ENCODE data around the gene PTH1R.
"Not testable (repeated sequence)": the region's sequence is repeated elsewhere in the genome, so short reads cannot be mapped to it uniquely, and the experiment has no call there.

Gene PTH1R

DNA sequence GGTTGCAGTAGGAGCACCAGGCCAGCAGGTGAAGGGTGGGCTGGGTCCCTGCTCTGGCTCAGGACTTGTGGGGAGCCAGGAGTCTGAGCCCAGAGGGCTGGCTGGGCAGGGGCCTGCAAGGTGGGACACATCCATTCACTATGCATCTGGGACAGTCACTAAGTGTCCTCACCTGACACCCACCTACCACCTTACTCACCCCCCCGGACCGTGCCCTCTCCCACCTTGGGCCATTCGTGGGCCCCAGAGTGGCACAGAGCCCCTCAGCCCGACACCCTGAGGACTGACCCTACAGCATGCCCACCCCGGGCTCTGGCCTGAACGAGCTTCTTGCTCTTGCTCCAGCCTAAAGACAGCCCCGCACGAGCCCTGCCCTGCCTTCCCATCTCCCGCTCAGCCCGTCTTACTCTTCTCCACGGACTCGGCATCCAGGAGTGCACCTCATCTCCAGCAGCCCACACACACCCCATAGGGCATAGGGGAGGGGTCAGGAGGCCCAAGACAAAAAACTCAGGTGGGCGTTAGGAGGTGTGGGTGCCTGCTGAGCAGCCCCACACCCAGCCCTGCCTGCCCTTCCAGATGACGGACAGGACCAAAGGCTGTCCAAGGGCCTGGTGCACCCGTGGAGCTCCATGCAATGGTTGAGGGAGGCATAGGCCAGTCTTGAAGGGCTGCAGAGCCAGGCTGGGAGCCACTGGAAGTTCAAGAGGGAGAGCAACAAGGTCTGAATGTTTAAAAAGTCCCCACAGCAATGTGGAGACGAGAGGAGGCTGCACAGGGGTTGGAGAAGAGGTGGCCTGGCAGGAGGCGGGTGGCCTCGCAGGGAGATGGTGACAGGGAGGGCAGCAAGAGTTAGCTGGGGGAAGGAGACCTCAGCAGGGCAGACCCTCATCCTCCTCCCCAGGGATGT is 27.0 kb downstream of the PTH1R start:
- DNase-seq, result no peak
- intact Hi-C loops (cut with DNase I), result loop anchor here (5.0 kb wide), 1 partner anchor 197 kb away; no protein-coding TSS in a partner anchor

DNA sequence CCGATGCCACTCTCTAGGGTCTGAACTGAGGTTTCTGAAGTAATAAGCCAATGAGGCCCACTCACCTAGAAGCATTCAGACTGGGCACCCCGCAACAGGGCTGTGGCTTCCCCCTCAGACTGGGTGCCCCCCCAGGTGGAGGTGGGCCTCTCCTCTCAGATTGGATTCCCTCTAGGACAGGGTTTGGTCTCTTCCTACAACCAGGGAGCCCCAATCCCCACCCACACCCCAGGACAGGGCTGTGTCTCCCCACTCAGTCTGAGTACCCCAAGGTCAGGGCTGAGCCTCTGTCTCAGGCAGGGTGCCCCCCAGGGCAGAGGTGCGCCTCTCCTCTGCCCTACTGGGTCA is 27.7 kb downstream of the PTH1R start:
- DNase-seq, result no peak
- intact Hi-C loops (cut with DNase I), result loop anchor here (5.0 kb wide), 1 partner anchor 198 kb away; no protein-coding TSS in a partner anchor

DNA sequence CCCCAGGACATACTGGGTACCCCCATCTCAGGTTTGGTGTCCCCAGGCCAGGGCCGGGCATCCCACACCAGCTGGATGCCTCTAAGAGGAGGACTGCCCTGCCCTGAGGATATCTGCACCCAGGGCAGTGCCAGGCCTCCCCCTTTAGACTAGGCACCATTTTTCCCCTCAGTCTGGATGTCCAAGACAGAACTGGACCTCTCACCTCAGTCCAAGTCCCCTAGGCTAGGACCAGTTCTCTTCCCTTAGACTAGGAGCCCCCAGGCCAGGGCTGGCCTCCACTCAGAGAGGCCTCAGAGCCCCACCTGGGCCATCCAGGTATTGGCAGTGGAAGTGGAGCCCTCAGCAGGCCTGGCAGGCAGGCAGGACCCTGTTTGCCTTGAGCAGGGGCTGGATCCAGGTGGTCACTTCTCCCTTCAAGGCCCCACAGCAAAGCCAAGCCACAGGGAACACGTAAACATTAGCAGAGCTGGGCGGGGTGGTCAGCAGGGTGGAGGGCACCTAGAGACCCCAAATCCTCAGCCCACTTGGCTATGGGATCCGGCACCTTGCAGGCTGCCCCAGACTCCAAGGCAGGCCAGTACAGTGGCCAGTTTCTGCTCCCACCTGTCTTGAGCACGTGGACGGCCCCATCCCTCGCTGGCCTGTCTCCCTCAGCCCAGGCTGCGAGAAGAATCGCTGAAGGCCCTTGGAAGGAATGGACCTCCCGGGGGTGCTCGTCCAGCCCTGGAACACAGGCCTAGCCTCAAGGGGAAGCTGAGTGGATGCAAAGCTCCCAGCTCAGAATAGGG is 28.3 kb downstream of the PTH1R start:
- no peak for DNase-seq
- intact Hi-C loops (cut with DNase I), result loop anchor here (5.0 kb wide), 1 partner anchor 199 kb away; no protein-coding TSS in a partner anchor

DNA sequence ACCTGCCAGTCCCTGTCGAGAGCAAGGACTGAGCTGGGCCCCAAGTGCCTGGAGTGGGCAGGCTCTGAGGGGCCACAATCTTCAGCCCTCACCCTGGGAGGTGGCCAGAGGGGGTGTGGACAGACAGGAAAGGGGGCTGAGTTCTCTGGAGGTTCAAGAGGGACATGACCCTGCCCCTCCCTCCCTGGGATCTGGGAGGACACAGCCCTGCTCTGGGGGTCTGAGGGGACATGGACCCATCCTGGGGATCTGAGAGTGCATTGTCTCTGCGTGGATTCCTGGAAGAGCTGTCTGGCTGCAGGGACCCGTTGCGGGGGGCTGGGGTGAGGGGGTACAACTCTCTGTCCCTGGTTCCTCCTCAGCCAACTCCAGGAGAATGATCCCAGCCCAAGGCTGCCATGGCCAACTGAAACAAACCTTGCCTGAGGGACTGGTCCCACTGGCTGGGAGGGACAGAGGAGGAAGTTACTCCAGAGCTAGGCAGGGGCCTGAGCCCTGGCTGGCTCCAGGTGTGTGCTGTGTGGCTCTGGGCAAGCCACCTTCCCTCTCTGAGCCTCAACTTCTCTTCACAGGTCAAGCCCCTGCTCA is 29.0 kb downstream of the PTH1R start:
- intact Hi-C loops (cut with DNase I), result loop anchor here (5.0 kb wide), 1 partner anchor 199 kb away; no protein-coding TSS in a partner anchor
- DNase-seq, result no peak

DNA sequence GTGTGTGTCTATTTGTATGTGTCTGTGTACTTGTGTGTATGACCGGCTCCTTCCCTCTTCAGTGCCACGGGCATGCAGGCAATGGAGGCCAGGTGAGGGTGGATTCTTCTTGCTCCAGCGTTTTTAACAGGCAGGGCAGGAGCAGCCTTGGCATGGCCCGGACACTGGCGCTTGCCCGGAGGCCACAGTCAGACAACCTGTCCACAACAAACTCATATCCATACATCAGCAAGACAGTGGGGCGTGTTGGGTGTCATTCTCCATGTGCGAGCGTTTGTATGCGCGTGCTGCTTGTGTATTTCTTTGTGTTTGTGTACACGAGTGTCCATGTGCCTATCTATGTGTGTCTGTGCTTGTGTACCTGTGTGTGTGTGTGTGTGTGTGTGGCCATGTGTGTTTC is 29.8 kb downstream of the PTH1R start:
- intact Hi-C loops (cut with DNase I), result loop anchor here (5.0 kb wide), 1 partner anchor 200 kb away; no protein-coding TSS in a partner anchor
- DNase-seq, result no peak

DNA sequence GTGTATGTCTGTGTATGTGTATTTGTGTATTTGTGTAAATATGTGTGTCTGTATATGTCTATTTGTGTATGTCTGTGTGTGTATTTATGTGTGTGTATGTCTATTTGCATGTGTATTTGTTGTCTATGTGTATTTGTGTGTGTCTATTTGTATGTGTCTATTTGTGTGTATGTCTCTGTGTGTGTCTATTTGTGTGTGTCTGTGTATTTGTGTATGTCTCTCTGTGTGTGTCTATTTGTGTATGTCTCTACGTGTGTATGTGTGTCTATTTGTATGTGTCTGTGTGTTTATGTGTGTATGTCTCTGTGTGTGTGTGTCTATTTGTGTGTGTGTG is 30.4 kb downstream of the PTH1R start:
- intact Hi-C loops (cut with DNase I), result loop anchor here (2.0 to 5.0 kb wide), 2 partner anchors 41 to 201 kb away; no protein-coding TSS in a partner anchor
- no peak for DNase-seq

DNA sequence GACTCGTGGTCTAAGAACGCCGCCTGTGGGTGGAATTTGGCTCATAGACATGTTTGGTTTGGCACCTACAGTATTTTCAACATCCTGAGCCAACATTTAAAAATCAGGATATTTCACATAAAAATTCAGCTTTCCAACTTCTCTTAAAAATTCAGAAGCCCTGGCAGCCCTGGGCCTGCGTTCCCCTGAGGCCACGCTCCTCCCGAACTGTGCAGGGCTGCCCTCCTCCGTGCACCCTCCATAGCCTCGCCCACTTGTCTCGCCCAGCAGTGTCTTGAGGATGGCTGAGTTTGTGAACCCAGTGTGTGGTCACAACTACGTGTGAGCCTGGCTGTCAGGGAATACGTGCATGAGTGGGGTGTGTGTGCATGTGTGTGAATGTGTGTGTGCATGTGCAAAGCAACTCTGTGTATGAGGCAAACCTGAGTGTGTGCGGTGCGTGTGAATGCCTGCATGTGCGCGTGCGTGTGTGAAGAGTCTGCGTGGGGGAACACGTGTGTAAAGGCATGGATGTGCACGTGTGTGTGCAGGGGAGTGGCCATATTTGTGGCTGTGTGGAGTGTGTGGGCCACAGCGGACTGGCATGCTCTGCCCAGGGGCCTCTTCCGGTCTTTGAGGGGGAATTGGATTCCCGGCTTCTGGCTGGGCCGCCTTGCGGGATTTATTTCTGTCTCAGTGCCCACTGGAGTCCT is 30.9 kb downstream of the PTH1R start:
- no peak for DNase-seq
- intact Hi-C loops (cut with DNase I), result loop anchor here (2.0 to 5.0 kb wide), 2 partner anchors 42 to 201 kb away; no protein-coding TSS in a partner anchor

DNA sequence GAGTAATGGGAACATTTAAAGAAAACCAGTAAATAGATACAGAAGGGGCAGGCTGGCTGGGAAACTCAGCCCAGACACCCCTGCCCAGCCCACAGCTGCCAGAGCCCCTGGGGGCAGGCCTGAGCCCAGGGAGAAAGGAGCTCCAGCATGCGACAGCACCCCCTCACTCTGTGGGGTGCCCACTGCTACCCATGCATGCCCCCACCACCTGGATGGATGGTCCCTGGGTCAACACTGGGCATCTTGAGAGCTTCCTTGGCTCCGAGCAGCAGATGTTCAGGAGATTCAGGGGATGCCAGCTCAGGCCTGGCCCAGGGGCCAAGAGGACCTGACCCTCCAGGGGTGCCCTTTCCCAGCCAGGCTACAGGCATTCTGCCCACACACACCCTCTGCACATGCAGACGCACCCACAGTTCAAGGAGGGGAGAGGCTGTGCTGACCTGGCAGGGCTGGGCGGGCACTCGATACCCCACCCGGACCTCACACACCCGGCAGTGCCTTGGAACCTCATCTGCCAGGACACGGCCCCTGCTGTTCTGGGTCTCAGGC is 31.5 kb downstream of the PTH1R start:
- intact Hi-C loops (cut with DNase I), result loop anchor here (2.0 to 5.0 kb wide), 2 partner anchors 42 to 202 kb away; no protein-coding TSS in a partner anchor
- no peak for DNase-seq

DNA sequence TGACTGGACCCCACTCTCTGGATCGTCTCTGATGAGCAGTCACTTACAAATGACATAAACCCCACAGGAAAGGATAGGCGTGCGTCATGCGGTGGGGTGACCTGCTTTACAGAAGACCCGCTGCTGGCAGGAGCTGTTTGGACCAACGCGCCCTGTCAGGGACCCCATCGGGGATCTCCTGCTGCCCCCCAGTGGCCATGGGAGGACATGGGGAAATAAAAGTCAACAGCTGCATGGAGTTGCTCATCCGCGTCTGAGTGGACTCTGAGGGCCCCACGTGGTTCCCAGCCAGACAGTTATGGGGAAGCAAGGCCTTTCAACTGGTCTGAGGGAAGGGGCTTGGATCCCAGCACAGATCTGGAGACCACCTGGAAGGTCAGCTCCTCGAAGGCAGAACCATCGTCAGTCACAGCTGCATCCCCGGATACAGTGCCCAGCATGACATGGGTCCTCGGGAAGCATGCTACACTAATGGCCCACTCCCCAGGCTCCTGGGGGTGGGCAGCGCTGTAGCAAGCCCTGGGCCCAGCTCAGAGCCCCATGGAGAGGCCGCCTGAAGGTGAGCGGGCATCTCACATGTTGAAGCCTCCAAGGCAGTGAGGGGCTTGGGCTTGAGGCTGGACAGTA is 32.1 kb downstream of the PTH1R start:
- peak; percentile 77 to 94 (median 88) for DNase-seq
- intact Hi-C loops (cut with DNase I), result loop anchor here (2.0 to 5.0 kb wide), 2 partner anchors 43 to 202 kb away; no protein-coding TSS in a partner anchor

DNA sequence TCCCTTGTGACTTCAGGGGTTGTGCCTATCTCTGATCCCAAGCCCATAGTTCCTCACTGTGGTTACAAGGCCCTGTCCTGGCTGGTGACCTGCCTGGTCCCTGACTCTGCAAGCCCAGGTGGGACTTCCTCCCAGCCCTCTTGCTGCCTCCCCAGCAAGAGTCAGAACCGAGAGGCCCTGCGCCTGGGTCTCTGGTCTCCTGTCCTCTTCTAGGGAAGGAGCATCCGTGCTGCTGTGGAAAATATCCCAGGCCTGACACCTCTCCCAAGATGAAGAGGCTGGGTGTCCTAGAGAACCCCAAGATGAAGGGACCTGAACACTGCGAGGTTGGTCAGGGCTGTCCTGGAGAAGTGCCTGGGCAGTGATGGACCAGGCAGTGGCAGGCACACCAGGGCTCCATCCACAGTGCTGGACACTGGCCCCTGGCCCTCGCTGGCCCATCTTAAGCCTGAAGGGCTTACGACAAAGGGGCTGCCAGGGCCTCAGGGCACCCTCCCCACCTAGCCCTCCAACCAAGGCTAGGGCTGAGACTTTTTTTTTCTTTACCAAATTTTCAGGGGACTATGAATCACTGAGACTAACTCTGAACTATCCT is 32.7 kb downstream of the PTH1R start:
- DNase-seq, result no peak
- intact Hi-C loops (cut with DNase I), result no loop called here

DNA sequence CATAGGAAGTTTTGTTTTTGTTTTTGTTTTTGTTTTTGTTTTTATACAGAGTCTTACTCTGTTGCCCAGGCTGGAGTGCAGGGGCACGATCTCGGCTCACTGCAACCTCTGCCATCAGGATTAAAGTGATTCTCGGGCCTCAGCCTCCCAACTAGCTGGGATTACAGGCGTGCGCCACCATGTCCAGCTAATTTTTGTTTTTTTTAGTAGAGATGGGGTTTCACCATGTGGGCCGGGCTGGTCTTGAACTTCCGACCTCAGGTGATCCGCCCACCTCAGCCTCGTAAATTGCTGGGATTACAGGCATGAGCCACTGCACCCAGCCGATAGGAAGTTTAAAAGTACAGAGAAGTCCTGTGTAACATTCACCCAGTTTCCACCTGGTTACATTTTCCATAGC is 33.4 kb downstream of the PTH1R start:
- DNase-seq; intact Hi-C loops (cut with DNase I): not testable (repeated sequence)

DNA sequence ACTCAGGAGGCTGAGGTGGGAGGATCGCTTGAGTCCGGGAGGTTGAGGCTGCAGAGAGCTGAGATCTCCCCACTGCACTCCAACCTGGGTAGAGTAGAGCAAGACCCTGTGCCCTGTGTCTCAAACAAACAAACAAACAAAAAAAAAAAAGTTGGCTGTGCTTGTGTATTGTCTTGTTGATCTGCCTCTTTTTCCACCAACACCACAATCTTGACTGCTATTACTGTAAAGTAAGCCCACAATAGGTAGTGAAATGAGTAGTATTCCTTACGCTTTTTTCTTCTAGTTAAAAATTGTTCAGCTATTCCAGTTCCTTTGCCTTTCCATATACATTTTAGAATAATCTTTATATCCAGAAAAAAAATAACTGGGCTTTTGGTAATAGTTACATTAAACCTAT is 35.5 kb downstream of the PTH1R start:
- DNase-seq, result no peak
- intact Hi-C loops (cut with DNase I), result no loop called here

DNA sequence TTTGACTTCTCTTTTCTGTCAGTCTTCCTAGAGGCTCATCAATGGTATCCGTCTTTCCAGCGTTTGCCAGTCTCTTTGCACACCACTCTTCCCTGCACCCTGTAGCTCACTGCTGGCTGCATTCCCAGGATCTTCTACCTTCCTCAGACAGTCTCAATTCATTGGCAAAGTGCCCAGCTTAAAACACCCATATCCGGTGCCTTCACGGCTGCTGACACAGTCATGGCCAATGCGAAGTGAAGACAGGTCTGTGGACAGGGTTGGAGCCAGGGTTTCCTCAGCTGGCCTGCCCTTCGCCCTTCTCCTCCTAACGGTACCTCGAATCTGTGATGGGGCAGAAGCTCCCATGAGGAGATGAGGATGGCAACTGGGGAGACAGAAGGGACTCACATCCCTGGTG is 36.1 kb downstream of the PTH1R start:
- intact Hi-C loops (cut with DNase I), result no loop called here
- DNase-seq, result no peak

DNA sequence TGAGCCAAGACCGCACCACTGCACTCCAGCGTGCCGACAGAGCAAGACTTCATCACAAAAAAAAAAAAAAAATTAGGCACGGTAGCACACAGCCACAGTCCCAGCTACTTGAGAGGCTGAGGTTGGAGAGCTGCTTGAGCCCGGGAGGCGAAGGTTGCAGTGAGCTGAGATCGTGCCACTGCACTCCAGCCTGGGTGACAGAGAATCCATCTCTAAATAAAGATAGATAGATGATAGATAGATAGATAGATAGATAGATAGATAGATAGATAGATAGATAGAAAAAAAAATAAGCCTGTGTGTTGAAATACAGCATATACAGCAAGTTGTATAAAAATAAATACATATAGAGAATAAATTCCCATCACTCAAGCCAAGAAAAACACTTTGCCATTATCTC is 37.3 kb downstream of the PTH1R start:
- intact Hi-C loops (cut with DNase I), result no loop called here

DNA sequence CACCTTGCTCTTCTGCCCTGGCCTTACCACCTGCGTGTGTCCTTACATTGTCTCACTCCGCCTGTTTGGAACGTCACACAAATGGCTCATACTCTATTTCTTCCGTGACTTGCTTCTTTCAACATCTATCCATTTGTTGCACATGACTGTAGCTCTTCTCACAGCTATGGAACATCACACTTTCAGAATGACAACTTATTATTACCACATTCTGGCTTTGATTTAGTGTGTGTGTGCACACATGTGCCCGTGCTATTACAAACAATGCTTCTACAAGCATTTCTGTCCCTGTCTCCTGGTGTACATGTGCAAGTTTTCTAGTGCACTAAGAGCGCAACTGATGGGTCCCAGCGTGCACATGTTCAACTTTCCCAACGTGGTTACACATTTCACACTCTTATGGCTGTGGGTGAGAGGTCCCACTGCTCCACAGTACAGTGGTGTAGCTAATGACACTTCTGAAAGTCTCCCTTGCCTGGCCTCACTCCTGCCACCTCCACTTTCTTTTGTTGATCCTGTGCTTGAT is 37.8 kb downstream of the PTH1R start:
- DNase-seq, result no peak
- intact Hi-C loops (cut with DNase I), result no loop called here

More for the DNA sequence above, 37.3 kb downstream of the PTH1R start:
- peak in 1 of 42 donors; percentile 9 for DNase-seq

DNA sequence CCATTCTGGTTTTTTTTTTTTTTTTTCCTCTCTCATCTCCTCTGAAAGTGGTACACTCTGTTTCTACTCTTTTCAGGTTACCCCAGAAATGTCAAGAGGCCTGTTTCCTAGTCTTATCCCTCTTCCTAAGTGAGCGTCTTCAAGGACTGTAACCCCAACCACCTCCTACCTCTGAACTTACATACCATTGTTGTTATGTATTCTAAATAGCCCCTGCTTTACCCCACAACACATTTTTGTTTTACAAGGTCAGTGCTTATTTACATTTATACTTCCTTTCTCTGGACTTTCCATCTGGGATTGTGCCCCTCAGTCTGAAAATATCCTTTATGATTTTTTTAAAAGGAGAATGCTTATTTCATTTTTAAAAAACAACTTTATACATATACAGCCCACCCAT is 38.8 kb downstream of the PTH1R start:
- intact Hi-C loops (cut with DNase I), result no loop called here
- DNase-seq, result no peak

DNA sequence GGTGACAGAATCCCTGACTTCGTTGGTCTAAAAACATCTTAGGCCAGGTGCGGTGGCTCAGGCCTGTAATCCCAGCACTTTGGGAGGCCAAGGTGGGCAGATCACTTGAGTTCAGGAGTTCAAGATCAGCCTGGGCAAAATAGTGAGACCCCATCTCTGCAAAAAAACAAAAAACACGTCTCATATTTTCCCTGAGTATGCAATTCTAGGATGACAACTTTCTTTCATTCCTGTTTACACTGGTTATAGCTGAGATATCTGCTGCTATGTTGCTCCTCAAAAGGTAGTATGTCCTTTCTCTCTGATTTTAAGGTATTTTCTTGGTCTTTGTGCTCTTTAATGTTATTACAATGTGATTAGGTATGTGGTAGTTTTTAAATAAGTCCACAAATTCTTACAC is 39.3 kb downstream of the PTH1R start:
- intact Hi-C loops (cut with DNase I), result no loop called here
- DNase-seq, result peak in 1 of 42 donors; percentile 18

DNA sequence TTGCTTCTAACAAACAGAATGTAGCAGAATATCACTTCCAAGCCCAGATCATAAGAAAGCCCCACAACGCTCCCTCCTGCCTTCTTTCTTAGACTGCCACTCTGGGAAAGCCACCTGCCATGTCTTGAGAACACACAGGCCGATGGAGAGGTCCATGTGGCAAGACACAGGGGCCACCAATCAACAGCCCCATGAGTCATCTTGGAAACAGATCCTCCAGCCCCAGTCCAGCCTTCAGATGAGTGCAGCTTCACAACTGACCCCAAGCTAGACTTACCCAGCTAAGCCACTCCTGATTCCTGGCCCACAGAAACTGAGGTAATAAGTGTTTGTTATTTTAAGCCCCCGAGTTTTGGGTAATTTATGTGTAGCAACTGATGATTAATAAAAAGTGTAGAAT is 39.7 kb downstream of the PTH1R start:
- intact Hi-C loops (cut with DNase I), result no loop called here
- no peak for DNase-seq

Data from head of caudate nucleus (tissue), 42 donors.